PC-9 (cell line): ENCODE measurements around the gene DAGLB. TPM values are rescaled to one million over a fixed set of nuclear protein-coding genes. Genes with fewer than 3 reads are reported as not detected.

Source experiments
- BruUV-seq: library from RNA; stranded (reverse); fragments of 400-500 nt; replicated peaks from 2 replicates; lab custom pipeline; 2021; lab: Mats Ljungman, UMichigan
- CTCF ChIA-PET: fragments of 300-600 bp; sonication (Branson Sonifier 250); formaldehyde crosslinking; loops from one replicate; lab custom pipeline; 2022; ENCODE audit warnings: antibody characterized with exemption; lab: Charles Lee
- POLR2A ChIA-PET: fragments of 300-600 bp; sonication (Branson Sonifier 250); formaldehyde crosslinking; loops from one replicate; lab custom pipeline; 2022; ENCODE audit warnings: antibody characterized with exemption; ENCODE audit not compliant: unreplicated experiment; lab: Charles Lee
- DNase-seq, 2 experiments: peaks; one replicate each; pipeline versions ENCODE4 v3.0.0 to v3.0.0-alpha.2; 2015 to 2022; ENCODE audit warnings: mixed read lengths in 1 of 2
- H2AFZ ChIP-seq: fragments of 200-600 bp; sonication (generic); 2 replicates; pipeline ENCODE4 v1.8.1; 2017; ENCODE audit warnings: antibody characterized with exemption
- H3F3A ChIP-seq: fragments of 200-600 bp; sonication (generic); 2 replicates; pipeline ENCODE4 v1.8.1; 2017; ENCODE audit warnings: antibody characterized with exemption, mild to moderate bottlenecking, low read depth; ENCODE audit not compliant: insufficient read depth
- H3K27ac ChIP-seq: fragments of 200-600 bp; sonication (generic); 2 replicates; pipeline ENCODE4 v1.6.1; 2016; ENCODE audit warnings: mixed run types
- H3K27me3 ChIP-seq: fragments of 200-600 bp; sonication (generic); 2 replicates; pipeline ENCODE4 v1.6.1; 2016; ENCODE audit warnings: low read depth, mixed run types; ENCODE audit not compliant: insufficient read depth
- H3K36me3 ChIP-seq: fragments of 200-600 bp; sonication (generic); 2 replicates; pipeline ENCODE4 v1.6.1; 2016; ENCODE audit warnings: low read depth, mixed run types
- H3K4me1 ChIP-seq: fragments of 200-600 bp; sonication (generic); replicated peaks from 2 replicates; pipeline ENCODE4 v1.6.1; 2016; ENCODE audit warnings: mixed run types; ENCODE audit not compliant: insufficient read depth
- H3K4me2 ChIP-seq: fragments of 200-600 bp; sonication (generic); 2 replicates; pipeline ENCODE4 v1.6.1; 2017; ENCODE audit warnings: mixed run types
- H3K4me3 ChIP-seq: fragments of 200-600 bp; sonication (generic); 2 replicates; pipeline ENCODE4 v1.6.1; 2016; ENCODE audit warnings: mixed run types
- H3K79me2 ChIP-seq: fragments of 200-600 bp; sonication (generic); 2 replicates; pipeline ENCODE4 v1.6.1; 2017; ENCODE audit warnings: low read depth, mixed run types
- H3K9me2 ChIP-seq: fragments of 200-600 bp; sonication (generic); 2 replicates; pipeline ENCODE4 v1.8.1; 2017; ENCODE audit warnings: mild to moderate bottlenecking; ENCODE audit not compliant: insufficient read depth
- H3K9me3 ChIP-seq: fragments of 200-600 bp; sonication (generic); 2 replicates; pipeline ENCODE4 v1.8.1; 2016; ENCODE audit warnings: low read depth; ENCODE audit not compliant: insufficient read depth
- H4K20me1 ChIP-seq: fragments of 200-600 bp; sonication (generic); 2 replicates; pipeline ENCODE4 v1.8.1; 2017; ENCODE audit not compliant: insufficient read depth
- CTCF ChIP-seq: fragments of 200-600 bp; sonication (generic); conservative IDR thresholded peaks from 2 replicates; pipeline ENCODE4 v1.6.1; 2017; ENCODE audit warnings: mixed run types, antibody characterized with exemption, mild to moderate bottlenecking, moderate library complexity
- EZH2 ChIP-seq: fragments of 200-600 bp; sonication (generic); IDR thresholded peaks from 2 replicates; pipeline ENCODE4 v1.8.0; 2017; ENCODE audit warnings: antibody characterized with exemption, low read depth
- intact Hi-C: fragments of 100-400 bp; cut with micrococcal nuclease; formaldehyde crosslinking; loops from one replicate; pipeline ENCODE4 v1.10.0; 2022; ENCODE audit not compliant: unreplicated experiment
- total RNA-seq: library from RNA; stranded (reverse); gene quantifications from 2 replicates; pipeline ENCODE4 v1.2.3, GENCODE V29; 2021

DAGLB gene
- total RNA-seq, 1 experiment from 2014 or later, result 46.7 TPM

DNA sequence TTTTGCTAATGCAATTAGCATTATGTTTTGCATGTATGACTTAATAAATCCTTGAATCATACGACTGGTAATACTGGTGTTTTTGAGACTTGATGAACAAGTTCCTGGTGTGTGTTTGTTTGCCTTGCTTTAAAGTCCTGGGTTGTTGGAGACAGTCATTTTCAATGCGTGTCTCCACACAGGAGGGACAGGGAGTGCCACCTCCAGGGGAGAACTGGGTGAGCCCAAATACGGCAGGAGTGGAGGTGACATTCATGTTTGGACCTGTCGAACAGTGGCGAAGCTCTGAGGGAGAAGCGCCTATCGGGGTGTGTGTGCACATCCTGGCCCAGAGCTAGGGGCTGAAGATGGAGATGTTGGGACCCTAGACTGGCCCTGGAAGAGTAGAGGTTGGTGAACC, 43.8 kb downstream of the DAGLB start:
- H3K4me3 ChIP-seq, result no peak overlapping the region
- no peak for DNase-seq

GRCh38 chr7:6402741-6403140, 45.0 kb downstream of the DAGLB start:
- Histone ChIP-seq H3K9me2 (no peaks in the 10 kb centered on the region), H3K4me3 (no peak overlapping the region), H2AFZ (no peak overlapping the region), H3K4me1 (no peaks in the 10 kb centered on the region), H3K4me2 (no peak overlapping the region), H3K9me3 (no peaks in the 10 kb centered on the region), H3K27ac (0 out of 2 replicates have a peak overlapping the region, but pooled peaks have one; percentile 25), H3F3A (peaks cover 88% of the 10 kb centered on the region), H3K27me3 (no peaks in the 10 kb centered on the region), H4K20me1 (peaks cover 46% of the 10 kb centered on the region), H3K79me2 (peaks cover 61% of the 10 kb centered on the region), H3K36me3 (peaks cover 43% of the 10 kb centered on the region)
- POLR2A ChIA-PET, result no interaction called here
- DNase-seq, result no peak
- intact Hi-C loops, result no loop called here
- CTCF ChIA-PET, result no interaction called here
- TSS peak; percentile 21 for BruUV-seq
- TF ChIP-seq EZH2 (no peak), CTCF (no peak)

More for the DNA sequence above, 43.8 kb downstream of the DAGLB start:
- BruUV-seq, result TSS peak; percentile 6
- POLR2A ChIA-PET, result interaction anchor here (0.6 kb wide), 1 partner anchor 408 kb away, joined by 3 read pairs; no protein-coding TSS in a partner anchor
- Histone ChIP-seq H3K27me3 (no peaks in the 10 kb centered on the region), H4K20me1 (peaks cover 34% of the 10 kb centered on the region), H3K36me3 (peaks cover 43% of the 10 kb centered on the region), H3K79me2 (peaks cover 49% of the 10 kb centered on the region), H3K27ac (0 out of 2 replicates have a peak overlapping the region, but pooled peaks have one; percentile 25), H3K9me3 (no peaks in the 10 kb centered on the region), H2AFZ (no peak overlapping the region), H3K4me1 (no peaks in the 10 kb centered on the region), H3F3A (peaks cover 78% of the 10 kb centered on the region), H3K4me2 (no peak overlapping the region), H3K9me2 (no peaks in the 10 kb centered on the region)
- intact Hi-C loops, result no loop called here
- TF ChIP-seq CTCF (no peak), EZH2 (no peak)
- CTCF ChIA-PET, result no interaction called here

DNA sequence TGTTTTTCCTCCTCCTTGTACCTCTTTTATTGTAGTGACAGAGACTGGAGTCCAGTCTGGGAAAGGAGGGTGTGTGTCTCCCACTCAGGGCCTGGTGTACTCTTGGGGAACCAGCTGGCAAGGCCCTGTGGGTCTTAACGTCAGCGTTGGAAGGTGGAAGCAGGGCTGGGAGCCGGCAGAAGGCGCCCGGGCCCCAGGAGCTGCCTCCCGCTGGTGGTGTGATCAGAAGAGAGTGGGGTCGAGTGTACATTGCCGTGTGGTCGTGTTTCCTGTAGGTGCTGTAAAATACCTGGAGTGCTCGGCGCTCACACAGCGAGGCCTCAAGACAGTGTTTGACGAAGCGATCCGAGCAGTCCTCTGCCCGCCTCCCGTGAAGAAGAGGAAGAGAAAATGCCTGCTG, 45.7 kb downstream of the DAGLB start:
- Histone ChIP-seq H3K4me3 (no peak overlapping the region), H3K79me2 (peaks cover 68% of the 10 kb centered on the region), H3K36me3 (peaks cover 38% of the 10 kb centered on the region), H3K27ac (0 out of 2 replicates have a peak overlapping the region, but pooled peaks have one; percentile 8), H2AFZ (no peak overlapping the region), H3K9me3 (no peaks in the 10 kb centered on the region), H3K27me3 (no peaks in the 10 kb centered on the region), H3K4me2 (no peak overlapping the region), H3K4me1 (no peaks in the 10 kb centered on the region), H4K20me1 (peaks cover 52% of the 10 kb centered on the region), H3F3A (peaks cover 83% of the 10 kb centered on the region), H3K9me2 (no peaks in the 10 kb centered on the region)
- TF ChIP-seq EZH2 (no peak), CTCF (no peak)
- BruUV-seq, result no TSS peak
- no peak for DNase-seq
- ChIA-PET CTCF (no interaction called here), POLR2A (no interaction called here)
- intact Hi-C loops, result no loop called here
